ENCODE results near the gene SCNN1A. TPM values are rescaled to one million over a fixed set of nuclear protein-coding genes. Genes with fewer than 3 reads are reported as not detected.
A peak's percentile ranks its signal among the peaks of the same experiment; 100 is the strongest.

Gene SCNN1A
- total RNA-seq, 1 donor from 2014 or later: 14.3 TPM

GRCh38 chr12:6323995-6324711 is 51.2 kb downstream of the SCNN1A start:
- Histone ChIP-seq H3K4me1 (peaks cover 5 to 30% of the 10 kb centered on the region in 2 donors), H3K4me3 (peak overlapping the region in 1 of 2 donors; percentile 44), H3K27me3 (no peaks in the 10 kb centered on the region), H3K27ac (peak overlapping the region; percentile 75 to 81), H3K36me3 (peaks cover 12 to 18% of the 10 kb centered on the region in 2 donors), H3K9me3 (no peaks in the 10 kb centered on the region)
- no peak for DNase-seq (ENCODE audit: low spot score in 2 of 2)
- intact Hi-C loops (cut with DNase I): loop anchor here (2.0 to 5.0 kb wide), 4 partner anchors 58 to 141 kb away; partner anchors contain the start of genes LTBR and TAPBPL
- TF ChIP-seq, protein P1, sequence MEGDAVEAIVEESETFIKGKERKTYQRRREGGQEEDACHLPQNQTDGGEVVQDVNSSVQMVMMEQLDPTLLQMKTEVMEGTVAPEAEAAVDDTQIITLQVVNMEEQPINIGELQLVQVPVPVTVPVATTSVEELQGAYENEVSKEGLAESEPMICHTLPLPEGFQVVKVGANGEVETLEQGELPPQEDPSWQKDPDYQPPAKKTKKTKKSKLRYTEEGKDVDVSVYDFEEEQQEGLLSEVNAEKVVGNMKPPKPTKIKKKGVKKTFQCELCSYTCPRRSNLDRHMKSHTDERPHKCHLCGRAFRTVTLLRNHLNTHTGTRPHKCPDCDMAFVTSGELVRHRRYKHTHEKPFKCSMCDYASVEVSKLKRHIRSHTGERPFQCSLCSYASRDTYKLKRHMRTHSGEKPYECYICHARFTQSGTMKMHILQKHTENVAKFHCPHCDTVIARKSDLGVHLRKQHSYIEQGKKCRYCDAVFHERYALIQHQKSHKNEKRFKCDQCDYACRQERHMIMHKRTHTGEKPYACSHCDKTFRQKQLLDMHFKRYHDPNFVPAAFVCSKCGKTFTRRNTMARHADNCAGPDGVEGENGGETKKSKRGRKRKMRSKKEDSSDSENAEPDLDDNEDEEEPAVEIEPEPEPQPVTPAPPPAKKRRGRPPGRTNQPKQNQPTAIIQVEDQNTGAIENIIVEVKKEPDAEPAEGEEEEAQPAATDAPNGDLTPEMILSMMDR (IDR thresholded peaks at IDR 0.05): no peak

GRCh38 chr12:6323340-6323994 is 51.9 kb downstream of the SCNN1A start:
- peak in 1 of 2 donors; percentile 86 for DNase-seq (ENCODE audit: low spot score in 2 of 2)
- H3K4me1 ChIP-seq: peaks cover 5 to 30% of the 10 kb centered on the region in 2 donors
- intact Hi-C loops (cut with DNase I): loop anchor here (2.0 to 5.0 kb wide), 4 partner anchors 59 to 141 kb away; partner anchors contain the start of genes LTBR and TAPBPL

GRCh38 chr12:6322969-6323339 is 52.4 kb downstream of the SCNN1A start:
- H3K27me3 ChIP-seq: no peaks in the 10 kb centered on the region
- TF ChIP-seq, protein P1 (IDR thresholded peaks at IDR 0.05): no peak
- intact Hi-C loops (cut with DNase I): loop anchor here (2.0 to 5.0 kb wide), 4 partner anchors 59 to 142 kb away; partner anchors contain the start of genes LTBR and TAPBPL
- no peaks in the 10 kb centered on the region for H3K9me3 ChIP-seq
- peaks cover under 1 to 6% of the 10 kb centered on the region in 2 donors for H3K36me3 ChIP-seq
- peak overlapping the region; percentile 75 to 81 for H3K27ac ChIP-seq
- H3K4me1 ChIP-seq: peaks cover 5 to 27% of the 10 kb centered on the region in 2 donors
- no peak for DNase-seq (ENCODE audit: low spot score in 2 of 2)
- H3K4me3 ChIP-seq: no peak overlapping the region

More at GRCh38 chr12:6323340-6323994, 51.9 kb downstream of the SCNN1A start:
- H3K27me3 ChIP-seq: no peaks in the 10 kb centered on the region
- H3K9me3 ChIP-seq: no peaks in the 10 kb centered on the region
- peaks cover 6 to 11% of the 10 kb centered on the region in 2 donors for H3K36me3 ChIP-seq
- peak overlapping the region in 1 of 2 donors; percentile 44 for H3K4me3 ChIP-seq
- TF ChIP-seq, protein P1 (IDR thresholded peaks at IDR 0.05): peak; percentile 40 to 56 (median 56)
- peak overlapping the region; percentile 75 to 81 for H3K27ac ChIP-seq

GRCh38 chr12:6322352-6322751 is 53.0 kb downstream of the SCNN1A start:
- TF ChIP-seq, protein P1 (IDR thresholded peaks at IDR 0.05): no peak
- H3K27ac ChIP-seq: peak overlapping the region; percentile 75 to 81
- no peak overlapping the region for H3K4me3 ChIP-seq
- no peaks in the 10 kb centered on the region for H3K27me3 ChIP-seq
- DNase-seq (ENCODE audit: low spot score in 2 of 2): no peak
- peaks cover 5 to 24% of the 10 kb centered on the region in 2 donors for H3K4me1 ChIP-seq
- no peaks in the 10 kb centered on the region for H3K36me3 ChIP-seq
- intact Hi-C loops (cut with DNase I): loop anchor here (2.0 to 5.0 kb wide), 4 partner anchors 60 to 142 kb away; partner anchors contain the start of genes LTBR and TAPBPL
- H3K9me3 ChIP-seq: no peaks in the 10 kb centered on the region

DNA sequence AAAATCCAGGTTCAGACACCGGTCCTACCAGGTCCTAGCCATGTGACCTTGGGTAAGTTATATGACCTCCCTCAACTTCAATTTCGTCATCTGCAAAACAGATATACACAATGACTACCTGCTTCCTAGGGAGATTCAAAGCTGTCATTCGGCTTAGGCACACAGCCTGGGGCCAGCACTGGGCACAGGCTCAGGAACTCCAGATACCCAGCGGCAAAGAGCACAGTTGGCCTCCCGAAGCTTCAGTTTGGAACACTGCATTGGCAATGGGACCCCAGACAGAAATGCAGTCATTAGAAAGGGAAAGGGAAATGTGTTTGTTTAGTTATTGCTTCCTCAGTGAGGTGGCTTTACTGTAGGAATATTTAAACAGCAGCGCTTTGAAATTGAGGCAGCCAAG is 53.5 kb downstream of the SCNN1A start:
- TF ChIP-seq, protein P1 (IDR thresholded peaks at IDR 0.05): no peak
- DNase-seq (ENCODE audit: low spot score in 2 of 2): no peak
- Histone ChIP-seq H3K27ac (peak overlapping the region; percentile 75 to 81), H3K36me3 (no peaks in the 10 kb centered on the region), H3K9me3 (no peaks in the 10 kb centered on the region), H3K4me1 (peaks cover 5 to 23% of the 10 kb centered on the region in 2 donors), H3K27me3 (no peaks in the 10 kb centered on the region), H3K4me3 (no peak overlapping the region)
- intact Hi-C loops (cut with DNase I): loop anchor here (2.0 to 5.0 kb wide), 4 partner anchors 60 to 143 kb away; partner anchors contain the start of genes LTBR and TAPBPL
